GM12873 (cell line): ENCODE results near the gene RBMY1E.
"Not testable (repeated sequence)": the region's sequence is repeated elsewhere in the genome, so short reads cannot be mapped to it uniquely, and the experiment has no call there.

Experiments
- TF ChIP-seq, protein P1 (sequence below): IDR thresholded peaks from 2 replicates; pipeline ENCODE4 v1.5.1; 2012; ENCODE audit warnings: low read depth, mild to moderate bottlenecking, moderate library complexity, low read length, control low read depth; ENCODE audit not compliant: insufficient read depth; ENCODE audit errors: missing control alignments

Gene RBMY1E

DNA sequence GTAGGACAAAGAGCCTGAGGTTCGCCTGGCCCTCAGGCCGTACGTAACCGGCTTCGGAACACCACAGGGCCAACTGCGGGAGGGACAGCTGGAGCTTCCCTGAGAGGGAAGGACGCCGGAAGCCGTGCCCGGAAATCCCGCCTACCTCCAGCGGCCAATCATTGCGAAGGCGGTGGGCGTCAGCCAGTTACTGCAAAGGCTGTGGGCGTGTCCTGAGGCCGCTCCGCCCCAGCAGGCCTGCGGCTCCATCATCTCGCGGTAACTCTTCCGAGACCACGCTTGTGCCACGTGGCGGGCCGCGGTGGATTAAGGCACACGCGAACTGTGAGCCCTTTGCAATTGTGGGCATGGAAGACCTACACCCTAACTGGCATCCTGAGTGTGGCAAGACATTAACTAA, at the start of gene RBMY1E:
Gene RBMY1E, minus strand, starts transcription at position 101 of the 400 bp plus-strand sequence. CDS start 1,978 bp downstream, outside the sequence.
- TF ChIP-seq, protein P1, sequence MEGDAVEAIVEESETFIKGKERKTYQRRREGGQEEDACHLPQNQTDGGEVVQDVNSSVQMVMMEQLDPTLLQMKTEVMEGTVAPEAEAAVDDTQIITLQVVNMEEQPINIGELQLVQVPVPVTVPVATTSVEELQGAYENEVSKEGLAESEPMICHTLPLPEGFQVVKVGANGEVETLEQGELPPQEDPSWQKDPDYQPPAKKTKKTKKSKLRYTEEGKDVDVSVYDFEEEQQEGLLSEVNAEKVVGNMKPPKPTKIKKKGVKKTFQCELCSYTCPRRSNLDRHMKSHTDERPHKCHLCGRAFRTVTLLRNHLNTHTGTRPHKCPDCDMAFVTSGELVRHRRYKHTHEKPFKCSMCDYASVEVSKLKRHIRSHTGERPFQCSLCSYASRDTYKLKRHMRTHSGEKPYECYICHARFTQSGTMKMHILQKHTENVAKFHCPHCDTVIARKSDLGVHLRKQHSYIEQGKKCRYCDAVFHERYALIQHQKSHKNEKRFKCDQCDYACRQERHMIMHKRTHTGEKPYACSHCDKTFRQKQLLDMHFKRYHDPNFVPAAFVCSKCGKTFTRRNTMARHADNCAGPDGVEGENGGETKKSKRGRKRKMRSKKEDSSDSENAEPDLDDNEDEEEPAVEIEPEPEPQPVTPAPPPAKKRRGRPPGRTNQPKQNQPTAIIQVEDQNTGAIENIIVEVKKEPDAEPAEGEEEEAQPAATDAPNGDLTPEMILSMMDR, result not testable (repeated sequence)

DNA sequence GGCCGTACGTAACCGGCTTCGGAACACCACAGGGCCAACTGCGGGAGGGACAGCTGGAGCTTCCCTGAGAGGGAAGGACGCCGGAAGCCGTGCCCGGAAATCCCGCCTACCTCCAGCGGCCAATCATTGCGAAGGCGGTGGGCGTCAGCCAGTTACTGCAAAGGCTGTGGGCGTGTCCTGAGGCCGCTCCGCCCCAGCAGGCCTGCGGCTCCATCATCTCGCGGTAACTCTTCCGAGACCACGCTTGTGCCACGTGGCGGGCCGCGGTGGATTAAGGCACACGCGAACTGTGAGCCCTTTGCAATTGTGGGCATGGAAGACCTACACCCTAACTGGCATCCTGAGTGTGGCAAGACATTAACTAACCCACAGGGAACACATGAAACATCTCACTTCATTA, 23.4 kb downstream of the RBMY1E start, which contains the start of gene RBMY1D:
Gene RBMY1D, minus strand, starts transcription at position 101 of the 400 bp plus-strand sequence. CDS start 2,013 bp downstream, outside the sequence.
- TF ChIP-seq, protein P1, result not testable (repeated sequence)
